GM21381 (cell line): ENCODE data around the gene APBA2.

Experiments
- ATAC-seq: cut with Tn5 transposase; IDR thresholded peaks from one replicate; pipeline ENCODE4 v1.9.1; 2021; ENCODE audit warnings: mild to moderate bottlenecking, moderate library complexity; ENCODE audit not compliant: unreplicated experiment

The APBA2 gene

GRCh38 chr15:29053661-29054131, 167.9 kb downstream of the APBA2 start:
- no peak for ATAC-seq

- ATAC-seq = no peak
These were observed 168.6 kb downstream of the APBA2 start for GRCh38 chr15:29054171-29055045.

GRCh38 chr15:29055876-29056275, 170.1 kb downstream of the APBA2 start:
- ATAC-seq = no peak

GRCh38 chr15:29056839-29057450, 171.2 kb downstream of the APBA2 start:
- no peak for ATAC-seq

- no peak for ATAC-seq
These were observed 172.1 kb downstream of the APBA2 start for GRCh38 chr15:29057856-29058255.

GRCh38 chr15:29058903-29059539, 173.2 kb downstream of the APBA2 start:
- no peak for ATAC-seq

- ATAC-seq = no peak
These were observed 174.3 kb downstream of the APBA2 start for GRCh38 chr15:29059871-29060640.

- no peak for ATAC-seq
These were observed 176.0 kb downstream of the APBA2 start for GRCh38 chr15:29061746-29062145.

- no peak for ATAC-seq
These were observed 176.4 kb downstream of the APBA2 start for GRCh38 chr15:29062179-29062591.

- no peak for ATAC-seq
These were observed 176.9 kb downstream of the APBA2 start for GRCh38 chr15:29062626-29063025.

- no peak for ATAC-seq
These were observed 177.9 kb downstream of the APBA2 start for GRCh38 chr15:29063646-29064045.

GRCh38 chr15:29064290-29064689, 178.5 kb downstream of the APBA2 start:
- ATAC-seq = no peak

- ATAC-seq = no peak
These were observed 179.0 kb downstream of the APBA2 start for GRCh38 chr15:29064731-29065130.

- ATAC-seq = no peak
These were observed 179.8 kb downstream of the APBA2 start for GRCh38 chr15:29065571-29065970.

GRCh38 chr15:29066310-29066709, 180.5 kb downstream of the APBA2 start:
- no peak for ATAC-seq

- no peak for ATAC-seq
These were observed 181.1 kb downstream of the APBA2 start for GRCh38 chr15:29066838-29067237.

GRCh38 chr15:29067949-29068348, 182.2 kb downstream of the APBA2 start:
- ATAC-seq = no peak

GRCh38 chr15:29070471-29071231, 184.9 kb downstream of the APBA2 start:
- no peak for ATAC-seq

GRCh38 chr15:29071232-29071881, 185.6 kb downstream of the APBA2 start:
- ATAC-seq = no peak

- no peak for ATAC-seq
These were observed 186.1 kb downstream of the APBA2 start for GRCh38 chr15:29071882-29072273.
